Measurements from ENCODE around the gene TMEM43.

TMEM43 gene

GRCh38 chr3:14145236-14145635, 20.4 kb downstream of the TMEM43 start:
- Histone ChIP-seq H2AFZ (ENCODE audit: low read length) (no peak overlapping the region), H3K4me1 (ENCODE audit: insufficient read depth, low read length, severe bottlenecking) (peaks cover 12% of the 10 kb centered on the region), H3K9ac (ENCODE audit: low read length) (no peak overlapping the region), H3K4me3 (ENCODE audit: low read depth, low read length, poor library complexity, severe bottlenecking) (no peak overlapping the region), H3F3A (ENCODE audit: insufficient read depth, low read length) (no peaks in the 10 kb centered on the region), H3K36me3 (ENCODE audit: insufficient read depth, low read length) (peaks cover 20% of the 10 kb centered on the region; the same call in 1 of the 2 replicates), H3K9me3 (ENCODE audit: low read length) (no peaks in the 10 kb centered on the region), H3K27ac (ENCODE audit: low read depth, low read length, poor library complexity, severe bottlenecking) (no peak overlapping the region), H3K27me3 (ENCODE audit: insufficient read depth, low read length) (no peaks in the 10 kb centered on the region), H4K20me1 (ENCODE audit: insufficient read depth, low read length) (no peaks in the 10 kb centered on the region), H3K9me2 (ENCODE audit: low read depth, low read length) (no peaks in the 10 kb centered on the region), H3K4me2 (ENCODE audit: low read length) (no peak overlapping the region), H3K79me2 (ENCODE audit: insufficient read depth, low read length) (no peaks in the 10 kb centered on the region)
- TF ChIP-seq EZH2 (IDR thresholded peaks at IDR 0.05; ENCODE audit: borderline replicate concordance, low read length) = no peak
- no peak for TF ChIP-seq CTCF (IDR thresholded peaks at IDR 0.05; ENCODE audit: low read length)

DNA sequence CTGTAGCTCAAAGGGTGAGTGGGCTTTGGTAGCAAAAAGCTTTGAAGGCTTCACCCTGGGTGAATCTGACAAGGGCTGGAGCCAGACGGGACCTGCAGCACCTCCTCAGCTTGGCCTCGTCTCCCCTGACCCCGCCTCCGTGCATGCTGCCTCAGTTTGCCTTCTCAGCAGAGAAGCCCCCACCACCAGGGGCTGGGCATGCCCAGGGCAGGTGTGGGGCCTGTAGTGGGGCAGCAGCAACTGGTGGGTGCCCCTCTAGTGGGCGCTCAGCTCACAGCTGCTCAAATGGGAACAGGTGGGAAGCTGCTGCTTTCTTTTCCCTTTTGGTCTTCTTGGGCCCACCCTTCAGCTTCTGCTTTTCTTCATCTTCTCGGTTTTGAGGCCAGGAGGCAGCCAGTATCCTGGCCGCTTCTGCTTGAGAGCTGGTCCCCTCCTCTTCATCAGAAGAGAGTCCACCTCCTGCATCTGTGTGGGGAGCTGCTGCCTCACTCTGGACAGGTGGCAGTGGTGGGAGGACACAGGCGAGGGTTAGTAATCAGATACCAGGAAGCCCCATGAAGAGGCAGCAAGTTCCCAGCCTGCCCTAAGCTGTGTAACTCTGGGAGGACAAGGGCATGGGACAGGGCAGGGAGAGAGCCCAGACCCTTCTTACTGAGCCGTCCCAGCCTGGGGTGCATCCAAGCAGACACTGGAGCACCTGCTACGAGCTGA, 21.0 kb downstream of the TMEM43 start:
- Histone ChIP-seq H3K79me2 (ENCODE audit: insufficient read depth, low read length) (no peaks in the 10 kb centered on the region), H3K9ac (ENCODE audit: low read length) (no peak overlapping the region), H4K20me1 (ENCODE audit: insufficient read depth, low read length) (no peaks in the 10 kb centered on the region), H3K4me2 (ENCODE audit: low read length) (no peak overlapping the region), H3F3A (ENCODE audit: insufficient read depth, low read length) (no peaks in the 10 kb centered on the region), H3K9me2 (ENCODE audit: low read depth, low read length) (no peaks in the 10 kb centered on the region), H3K36me3 (ENCODE audit: insufficient read depth, low read length) (peaks cover 20% of the 10 kb centered on the region; the same call in 1 of the 2 replicates), H3K4me1 (ENCODE audit: insufficient read depth, low read length, severe bottlenecking) (peaks cover 12% of the 10 kb centered on the region), H3K4me3 (ENCODE audit: low read depth, low read length, poor library complexity, severe bottlenecking) (no peak overlapping the region), H3K27ac (ENCODE audit: low read depth, low read length, poor library complexity, severe bottlenecking) (no peak overlapping the region), H2AFZ (ENCODE audit: low read length) (no peak overlapping the region), H3K9me3 (ENCODE audit: low read length) (no peaks in the 10 kb centered on the region), H3K27me3 (ENCODE audit: insufficient read depth, low read length) (no peaks in the 10 kb centered on the region)
- TF ChIP-seq EZH2 (IDR thresholded peaks at IDR 0.05; ENCODE audit: borderline replicate concordance, low read length) = no peak
- peak; percentile 6; the same call in 1 of the 2 replicates for TF ChIP-seq CTCF (IDR thresholded peaks at IDR 0.05; ENCODE audit: low read length)

GRCh38 chr3:14146381-14147065, 21.7 kb downstream of the TMEM43 start:
- H3K27me3 ChIP-seq (ENCODE audit: insufficient read depth, low read length) = no peaks in the 10 kb centered on the region
- peaks cover 12% of the 10 kb centered on the region for H3K4me1 ChIP-seq (ENCODE audit: insufficient read depth, low read length, severe bottlenecking)
- H2AFZ ChIP-seq (ENCODE audit: low read length) = no peak overlapping the region
- no peak overlapping the region for H3K27ac ChIP-seq (ENCODE audit: low read depth, low read length, poor library complexity, severe bottlenecking)
- no peak overlapping the region for H3K4me2 ChIP-seq (ENCODE audit: low read length)
- no peaks in the 10 kb centered on the region for H3K9me2 ChIP-seq (ENCODE audit: low read depth, low read length)
- H4K20me1 ChIP-seq (ENCODE audit: insufficient read depth, low read length) = no peaks in the 10 kb centered on the region
- H3K79me2 ChIP-seq (ENCODE audit: insufficient read depth, low read length) = no peaks in the 10 kb centered on the region
- TF ChIP-seq EZH2 (IDR thresholded peaks at IDR 0.05; ENCODE audit: borderline replicate concordance, low read length) = no peak
- no peak for TF ChIP-seq CTCF (IDR thresholded peaks at IDR 0.05; ENCODE audit: low read length)
- H3F3A ChIP-seq (ENCODE audit: insufficient read depth, low read length) = no peaks in the 10 kb centered on the region
- H3K36me3 ChIP-seq (ENCODE audit: insufficient read depth, low read length) = peaks cover 20% of the 10 kb centered on the region; the same call in 1 of the 2 replicates
- no peaks in the 10 kb centered on the region for H3K9me3 ChIP-seq (ENCODE audit: low read length)
- H3K9ac ChIP-seq (ENCODE audit: low read length) = no peak overlapping the region
- no peak overlapping the region for H3K4me3 ChIP-seq (ENCODE audit: low read depth, low read length, poor library complexity, severe bottlenecking)

Data from OCI-LY1 (cell line).